Psoas muscle (tissue), 8 donors: ENCODE measurements around the gene VMAC. TPM values are rescaled to one million over a fixed set of nuclear protein-coding genes. Genes with fewer than 3 reads are reported as not detected.

Experiments
- ATAC-seq, 4 donors: fragments of 200-7000 bp; cut with Tn5 transposase; one replicate each; pipeline ENCODE4 v1.9.1; 2020; ENCODE audit warnings: moderate library complexity in 3 of 4, mild to moderate bottlenecking in 2 of 4
- DNase-seq, 2 donors: peaks; one replicate each; pipeline ENCODE4 v3.0.0-alpha.2; 2020
- H3K27ac ChIP-seq: fragments of 200-600 bp; one replicate; pipeline ENCODE4 v1.8.0; 2022
- H3K27me3 ChIP-seq, 3 donors: fragments of 200-600 bp in 1 of 3; one replicate each; pipeline versions ENCODE4 v1.6.1 to v1.8.0; 2013 to 2022; ENCODE audit warnings: low read length in 2 of 3, mild to moderate bottlenecking in 2 of 3, moderate library complexity in 1 of 3; ENCODE audit not compliant: insufficient read depth in 3 of 3
- H3K36me3 ChIP-seq, 2 donors: fragments of 200-600 bp in 1 of 2; one replicate each; pipeline versions ENCODE4 v1.6.1 to v1.8.0; 2013 to 2022; ENCODE audit warnings: low read depth in 1 of 2, mild to moderate bottlenecking in 1 of 2, moderate library complexity in 1 of 2; ENCODE audit not compliant: insufficient read depth in 1 of 2
- H3K4me1 ChIP-seq: fragments of 200-600 bp; one replicate; pipeline ENCODE4 v1.8.0; 2022
- H3K4me3 ChIP-seq: fragments of 200-600 bp; one replicate; pipeline ENCODE4 v1.8.0; 2022; ENCODE audit warnings: mild to moderate bottlenecking
- H3K9me3 ChIP-seq: fragments of 200-600 bp; one replicate; pipeline ENCODE4 v1.8.0; 2022
- WGBS, 3 donors: extraction: QIAGEN DNeasy Blood & Tissue Kit; methylation state at CpG; one replicate each; pipeline versions ENCODE4 v1.1.6 to v1.1.7; 2013; 5-methylcytosine and 5-hydroxymethylcytosine counted together
- intact Hi-C, 2 donors: fragments of 100-400 bp; cut with DNase I; formaldehyde crosslinking; loops; one replicate each; pipeline versions ENCODE4 v1.11.0 to v1.14.2; 2022
- polyA plus RNA-seq, 3 donors: library from polyadenylated mRNA; stranded (reverse); fragments of 200-250 nt; gene quantifications; one replicate each; pipeline ENCODE4 v1.2.3, GENCODE V29; 2013
- total RNA-seq, 4 donors: library from RNA; stranded (reverse); fragmentation: NEBNext Ultra II Directional in 2 of 4; extraction: Animal tissue kit (Norgen Biotek cat#: 25700) in 2 of 4; gene quantifications; one replicate each; pipeline versions ENCODE4 v1.2.1 to v1.2.4, GENCODE V29; 2021 to 2023
- TF ChIP-seq, protein P1 (sequence below): fragments of 200-600 bp; IDR thresholded peaks from one replicate; pipeline ENCODE4 v1.8.0; 2022; ENCODE audit warnings: antibody characterized with exemption
- donor health status: healthy with polysubstance abuse.
- donor health status: DM: no; HTN: no; CAD: no; lungs with moderate emphysema.
- donor health status: Bipolar disorder and iron deficiency.
- donor health status: healthy.
- donor health status: DM: yes; HTN: yes; CAD: no.
- donor health status: DM: no; HTN: no; CAD: no.
- donor health status: DM: no; HTN: no; CAD: no.
- donor health status: DM: yes; HTN: yes; CAD: no.

VMAC gene
- total and polyA plus RNA-seq, 7 donors = 0.73 to 3.0 (median 0.89) TPM

GRCh38 chr19:5899728-5900526 is 4.7 kb upstream of the VMAC start:
- peaks cover 8% of the 10 kb centered on the region for H3K4me1 ChIP-seq

DNA sequence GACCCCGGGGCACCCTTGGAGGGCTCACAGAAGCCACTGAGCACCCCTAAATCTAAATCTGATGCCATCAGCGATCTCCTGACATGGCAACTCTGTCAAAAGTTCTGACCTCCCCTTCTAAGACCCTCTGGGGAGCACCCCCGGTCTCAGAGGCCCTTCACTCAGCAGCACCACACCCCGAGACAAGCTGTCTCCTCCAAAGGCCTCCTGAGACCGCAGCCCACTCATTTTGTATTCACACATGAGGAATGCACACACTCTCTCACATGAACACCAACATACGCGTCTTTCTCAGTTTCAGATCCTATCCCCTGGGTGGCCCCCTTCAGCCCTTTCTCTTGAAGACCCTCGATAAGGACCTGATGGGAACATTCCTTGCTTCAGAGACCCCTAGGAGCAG is 3.7 kb upstream of the VMAC start:
- Histone ChIP-seq H3K36me3 (peaks cover 0 to 13% of the 10 kb centered on the region in 2 donors), H3K9me3 (no peaks in the 10 kb centered on the region), H3K4me3 (no peak overlapping the region), H3K4me1 (peaks cover 17% of the 10 kb centered on the region), H3K27me3 (no peaks in the 10 kb centered on the region), H3K27ac (no peak overlapping the region)
- 85 to 88% (median 87%) methylated on average over 8 of the region's 8 CpGs for WGBS, 3 donors
- DNase-seq (no peak), ATAC-seq (no peak)
- intact Hi-C loops = no loop called here
- TF ChIP-seq, protein P1, sequence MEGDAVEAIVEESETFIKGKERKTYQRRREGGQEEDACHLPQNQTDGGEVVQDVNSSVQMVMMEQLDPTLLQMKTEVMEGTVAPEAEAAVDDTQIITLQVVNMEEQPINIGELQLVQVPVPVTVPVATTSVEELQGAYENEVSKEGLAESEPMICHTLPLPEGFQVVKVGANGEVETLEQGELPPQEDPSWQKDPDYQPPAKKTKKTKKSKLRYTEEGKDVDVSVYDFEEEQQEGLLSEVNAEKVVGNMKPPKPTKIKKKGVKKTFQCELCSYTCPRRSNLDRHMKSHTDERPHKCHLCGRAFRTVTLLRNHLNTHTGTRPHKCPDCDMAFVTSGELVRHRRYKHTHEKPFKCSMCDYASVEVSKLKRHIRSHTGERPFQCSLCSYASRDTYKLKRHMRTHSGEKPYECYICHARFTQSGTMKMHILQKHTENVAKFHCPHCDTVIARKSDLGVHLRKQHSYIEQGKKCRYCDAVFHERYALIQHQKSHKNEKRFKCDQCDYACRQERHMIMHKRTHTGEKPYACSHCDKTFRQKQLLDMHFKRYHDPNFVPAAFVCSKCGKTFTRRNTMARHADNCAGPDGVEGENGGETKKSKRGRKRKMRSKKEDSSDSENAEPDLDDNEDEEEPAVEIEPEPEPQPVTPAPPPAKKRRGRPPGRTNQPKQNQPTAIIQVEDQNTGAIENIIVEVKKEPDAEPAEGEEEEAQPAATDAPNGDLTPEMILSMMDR = no peak

More at GRCh38 chr19:5899728-5900526, 4.7 kb upstream of the VMAC start:
- peaks cover 0 to 24% of the 10 kb centered on the region in 2 donors for H3K36me3 ChIP-seq
- H3K27ac ChIP-seq = no peak overlapping the region
- DNase-seq (no peak), ATAC-seq (no peak)
- WGBS, 3 donors = 86 to 92% (median 86%) methylated on average over 13 of the region's 13 CpGs
- TF ChIP-seq, protein P1 = no peak
- H3K4me3 ChIP-seq = no peak overlapping the region
- no peaks in the 10 kb centered on the region for H3K9me3 ChIP-seq
- no peaks in the 10 kb centered on the region for H3K27me3 ChIP-seq
- intact Hi-C loops = no loop called here

GRCh38 chr19:5903056-5903623 is 1.5 kb upstream of the VMAC start:
- Histone ChIP-seq H3K27ac (peak overlapping the region; percentile 92), H3K9me3 (no peaks in the 10 kb centered on the region), H3K4me1 (peaks cover 18% of the 10 kb centered on the region), H3K4me3 (peak overlapping the region; percentile 98), H3K27me3 (no peaks in the 10 kb centered on the region), H3K36me3 (peaks cover 0 to 5% of the 10 kb centered on the region in 2 donors)
- TF ChIP-seq, protein P1 = no peak
- 1 to 2% (median 1%) methylated on average over 27 of the region's 27 CpGs for WGBS, 3 donors
- DNase-seq (no peak), ATAC-seq (no peak)
- intact Hi-C loops = no loop called here

- H3K4me1 ChIP-seq = peaks cover 18% of the 10 kb centered on the region
- H3K4me3 ChIP-seq = peak within 1 kb of the TSS; percentile 98
- 0 to 1% (median 0%) methylated on average over 51 to 57 of the region's 57 CpGs for WGBS, 3 donors
- no peaks in the 10 kb centered on the region for H3K9me3 ChIP-seq
- TF ChIP-seq, protein P1 = no peak
- H3K27ac ChIP-seq = peak within 1 kb of the TSS; percentile 92
- intact Hi-C loops = no loop called here
- peak; percentile 99 for DNase-seq
- no peaks in the 10 kb centered on the region for H3K27me3 ChIP-seq
- H3K36me3 ChIP-seq = peaks cover 0 to 5% of the 10 kb centered on the region in 2 donors
- ATAC-seq = peak; percentile 79 to 82 (median 82)
Measured at GRCh38 chr19:5903624-5904351, 884 bp upstream of the VMAC start, which contains the start of gene NDUFA11. TSS of gene NDUFA11 (minus strand) at chr19:5903790. CDS start at chr19:5903708, 82 bp downstream.
